Measurements from ENCODE around the gene GHRH.

Gene GHRH

GRCh38 chr20:37254114-37254878 lies 7.3 kb downstream of the GHRH start:
- ChIA-PET CTCF (no interaction called here), POLR2A (ENCODE audit: low non-redundant PET) (no interaction called here)
- no peak for DNase-seq (ENCODE audit: low spot score)
- no peak for TF ChIP-seq CTCF (conservative IDR thresholded peaks at IDR 0.05; ENCODE audit: low read depth)
- H3K27ac ChIP-seq: no peak overlapping the region

GRCh38 chr20:37253087-37253486 lies 8.5 kb downstream of the GHRH start:
- no peak for TF ChIP-seq CTCF (conservative IDR thresholded peaks at IDR 0.05; ENCODE audit: low read depth)
- CTCF ChIA-PET: no interaction called here
- H3K27ac ChIP-seq: no peak overlapping the region
- DNase-seq (ENCODE audit: low spot score): no peak
- POLR2A ChIA-PET (ENCODE audit: low non-redundant PET): interaction anchor here (0.6 kb wide), 1 partner anchor 18 kb away, joined by 3 read pairs; no protein-coding TSS in a partner anchor

- no peak overlapping the region for H3K27ac ChIP-seq
- ChIA-PET POLR2A (ENCODE audit: low non-redundant PET) (no interaction called here), CTCF (interaction anchor here (0.6 kb wide), 1 partner anchor 1393 kb away, joined by 4 read pairs; no protein-coding TSS in a partner anchor)
- no peak for TF ChIP-seq CTCF (conservative IDR thresholded peaks at IDR 0.05; ENCODE audit: low read depth)
- no peak for DNase-seq (ENCODE audit: low spot score)
Measured at GRCh38 chr20:37251825-37252477, 9.7 kb downstream of the GHRH start.

- ChIA-PET CTCF (interaction anchor here (0.6 kb wide), 1 partner anchor 54 kb away, joined by 3 read pairs; no protein-coding TSS in a partner anchor), POLR2A (ENCODE audit: low non-redundant PET) (no interaction called here)
- no peak for TF ChIP-seq CTCF (conservative IDR thresholded peaks at IDR 0.05; ENCODE audit: low read depth)
- no peak for DNase-seq (ENCODE audit: low spot score)
- no peak overlapping the region for H3K27ac ChIP-seq
Measured at GRCh38 chr20:37249304-37249703, 12.3 kb downstream of the GHRH start.

- TF ChIP-seq CTCF (conservative IDR thresholded peaks at IDR 0.05; ENCODE audit: low read depth): no peak
- no peak for DNase-seq (ENCODE audit: low spot score)
- ChIA-PET POLR2A (ENCODE audit: low non-redundant PET) (no interaction called here), CTCF (interaction anchor here (0.6 kb wide), 1 partner anchor 10 kb away, joined by 5 read pairs; no protein-coding TSS in a partner anchor)
- no peak overlapping the region for H3K27ac ChIP-seq
Measured at GRCh38 chr20:37247547-37247946, 14.1 kb downstream of the GHRH start.

- CTCF ChIA-PET: interaction anchor here (0.6 kb wide), 1 partner anchor 9 kb away, joined by 5 read pairs; no protein-coding TSS in a partner anchor
- TF ChIP-seq CTCF (conservative IDR thresholded peaks at IDR 0.05; ENCODE audit: low read depth): no peak
- no peak overlapping the region for H3K27ac ChIP-seq
- DNase-seq (ENCODE audit: low spot score): no peak
- POLR2A ChIA-PET (ENCODE audit: low non-redundant PET): no interaction called here
Measured at GRCh38 chr20:37246736-37247135, 14.9 kb downstream of the GHRH start.

Measured in RWPE1 (cell line).